ENCODE data around the gene C19orf47.

DNA sequence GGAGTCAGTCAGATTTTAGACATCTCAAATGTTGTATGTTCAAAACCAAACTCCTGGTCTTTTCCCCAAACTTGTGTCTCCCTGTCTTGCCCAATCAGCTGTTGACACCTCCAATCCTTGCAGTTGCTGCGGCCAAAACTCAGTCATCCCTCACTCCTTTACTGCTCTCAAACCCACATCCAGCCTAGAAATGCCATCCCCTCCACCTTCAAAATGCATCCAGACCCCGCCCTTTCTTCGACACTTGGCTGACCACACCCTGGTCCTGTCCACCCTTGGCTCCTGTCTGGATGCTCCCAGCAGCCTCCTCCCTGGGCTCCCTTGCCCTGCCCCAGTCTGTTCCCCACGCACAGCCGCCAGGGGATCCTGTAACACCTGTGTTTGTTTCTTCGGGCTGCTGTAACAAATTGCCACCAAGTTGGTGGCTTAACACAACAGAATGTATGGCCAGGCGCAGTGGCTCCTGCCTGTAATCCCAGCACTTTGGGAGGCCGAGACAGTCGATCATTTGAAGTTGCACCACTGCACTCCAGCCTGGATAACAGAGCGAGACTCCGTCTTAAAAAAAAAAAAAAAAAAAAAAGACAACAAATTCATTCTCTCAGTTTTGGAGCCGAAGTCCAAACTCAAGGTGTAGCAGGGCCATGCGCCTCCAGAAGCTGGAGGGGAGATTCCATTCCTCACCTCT is 12.0 kb upstream of the C19orf47 start:
- TF ChIP-seq, protein P1, sequence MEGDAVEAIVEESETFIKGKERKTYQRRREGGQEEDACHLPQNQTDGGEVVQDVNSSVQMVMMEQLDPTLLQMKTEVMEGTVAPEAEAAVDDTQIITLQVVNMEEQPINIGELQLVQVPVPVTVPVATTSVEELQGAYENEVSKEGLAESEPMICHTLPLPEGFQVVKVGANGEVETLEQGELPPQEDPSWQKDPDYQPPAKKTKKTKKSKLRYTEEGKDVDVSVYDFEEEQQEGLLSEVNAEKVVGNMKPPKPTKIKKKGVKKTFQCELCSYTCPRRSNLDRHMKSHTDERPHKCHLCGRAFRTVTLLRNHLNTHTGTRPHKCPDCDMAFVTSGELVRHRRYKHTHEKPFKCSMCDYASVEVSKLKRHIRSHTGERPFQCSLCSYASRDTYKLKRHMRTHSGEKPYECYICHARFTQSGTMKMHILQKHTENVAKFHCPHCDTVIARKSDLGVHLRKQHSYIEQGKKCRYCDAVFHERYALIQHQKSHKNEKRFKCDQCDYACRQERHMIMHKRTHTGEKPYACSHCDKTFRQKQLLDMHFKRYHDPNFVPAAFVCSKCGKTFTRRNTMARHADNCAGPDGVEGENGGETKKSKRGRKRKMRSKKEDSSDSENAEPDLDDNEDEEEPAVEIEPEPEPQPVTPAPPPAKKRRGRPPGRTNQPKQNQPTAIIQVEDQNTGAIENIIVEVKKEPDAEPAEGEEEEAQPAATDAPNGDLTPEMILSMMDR (IDR thresholded peaks at IDR 0.05; ENCODE audit: insufficient read depth, low read length, poor library complexity, severe bottlenecking), result no peak
- no peak for TF ChIP-seq EZH2phosphoT487 (conservative IDR thresholded peaks at IDR 0.05; ENCODE audit: low read length)

Data from SU-DHL-6 (cell line).